GM12878 (cell line): ENCODE results near the gene SORCS2.

Experiments
- CTCF ChIP-seq, 3 experiments: IDR thresholded peaks in 2 of 3; conservative IDR thresholded peaks in 1 of 3; 2 replicates each; pipeline ENCODE4 v1.5.1; 2011; ENCODE audit warnings: low read depth in 3 of 3, low read length in 3 of 3, mild to moderate bottlenecking in 3 of 3, control low read depth in 2 of 3, moderate library complexity in 2 of 3, inconsistent platforms in 1 of 3, mixed read lengths in 1 of 3; ENCODE audit not compliant: control insufficient read depth in 2 of 3, insufficient read depth in 1 of 3; ENCODE audit errors: extremely low read depth in 1 of 3
- EGR1 ChIP-seq, 2 experiments: IDR thresholded peaks; 1 replicate in 1 of 2; 2 replicates in 1 of 2; pipeline ENCODE4 v1.6.1; 2011 to 2012; ENCODE audit warnings: low read depth in 2 of 2, low read length in 2 of 2, borderline replicate concordance in 1 of 2, mild to moderate bottlenecking in 1 of 2, moderate library complexity in 1 of 2
- HDAC2 ChIP-seq: fragments of 200-600 bp; sonication (generic); IDR thresholded peaks from 2 replicates; pipeline ENCODE4 v1.6.1; 2017
- SMARCA5 ChIP-seq: fragments of 450-650 bp; IDR thresholded peaks from 2 replicates; pipeline ENCODE4 v1.6.1; 2017; ENCODE audit warnings: mild to moderate bottlenecking
- USF1 ChIP-seq: IDR thresholded peaks from 2 replicates; pipeline ENCODE4 v1.6.1; 2011; ENCODE audit warnings: borderline replicate concordance, low read depth, mild to moderate bottlenecking, moderate library complexity, mixed read lengths, low read length; ENCODE audit not compliant: insufficient read depth; ENCODE audit errors: extremely low read length
- YY1 ChIP-seq: IDR thresholded peaks from 2 replicates; pipeline ENCODE4 v1.6.1; 2011; ENCODE audit warnings: low read depth, mild to moderate bottlenecking, low read length

- no peak for TF ChIP-seq USF1
- TF ChIP-seq CTCF (IDR thresholded peaks at IDR 0.05 in 2 of 3, conservative IDR thresholded peaks at IDR 0.05 in 1 of 3; ENCODE audit: control insufficient read depth in 2 of 3, extremely low read depth in 1 of 3, insufficient read depth in 1 of 3, low read depth in 3 of 3, low read length in 3 of 3), result no peak
- no peak for TF ChIP-seq SMARCA5
- no peak for TF ChIP-seq YY1
- TF ChIP-seq HDAC2, result no peak
- TF ChIP-seq EGR1 (IDR thresholded peaks at IDR 0.05; ENCODE audit: borderline replicate concordance in 1 of 2, low read depth in 2 of 2, low read length in 2 of 2), result no peak
Observed at GRCh38 chr4:7652906-7653305, 460.6 kb downstream of the SORCS2 start.
